LNCaP clone FGC (cell line): ENCODE results near the gene SLC13A1.
A peak's percentile ranks its signal among the peaks of the same experiment; 100 is the strongest.

Source experiments
- DNase-seq: peaks from one replicate; pipeline ENCODE4 v3.0.0-alpha.2; 2011; ENCODE audit warnings: low read depth
- H3K4me3 ChIP-seq: 2 replicates; pipeline ENCODE4 v1.5.1; 2011; ENCODE audit warnings: mild to moderate bottlenecking, low read depth, low read length, control low read depth
- TF ChIP-seq, protein P1 (sequence below): IDR thresholded peaks from 2 replicates; pipeline ENCODE4 v1.5.1; 2012; ENCODE audit warnings: mild to moderate bottlenecking; ENCODE audit not compliant: control insufficient read depth, insufficient read depth; ENCODE audit errors: extremely low read depth

Gene SLC13A1, protein sequence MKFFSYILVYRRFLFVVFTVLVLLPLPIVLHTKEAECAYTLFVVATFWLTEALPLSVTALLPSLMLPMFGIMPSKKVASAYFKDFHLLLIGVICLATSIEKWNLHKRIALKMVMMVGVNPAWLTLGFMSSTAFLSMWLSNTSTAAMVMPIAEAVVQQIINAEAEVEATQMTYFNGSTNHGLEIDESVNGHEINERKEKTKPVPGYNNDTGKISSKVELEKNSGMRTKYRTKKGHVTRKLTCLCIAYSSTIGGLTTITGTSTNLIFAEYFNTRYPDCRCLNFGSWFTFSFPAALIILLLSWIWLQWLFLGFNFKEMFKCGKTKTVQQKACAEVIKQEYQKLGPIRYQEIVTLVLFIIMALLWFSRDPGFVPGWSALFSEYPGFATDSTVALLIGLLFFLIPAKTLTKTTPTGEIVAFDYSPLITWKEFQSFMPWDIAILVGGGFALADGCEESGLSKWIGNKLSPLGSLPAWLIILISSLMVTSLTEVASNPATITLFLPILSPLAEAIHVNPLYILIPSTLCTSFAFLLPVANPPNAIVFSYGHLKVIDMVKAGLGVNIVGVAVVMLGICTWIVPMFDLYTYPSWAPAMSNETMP

DNA sequence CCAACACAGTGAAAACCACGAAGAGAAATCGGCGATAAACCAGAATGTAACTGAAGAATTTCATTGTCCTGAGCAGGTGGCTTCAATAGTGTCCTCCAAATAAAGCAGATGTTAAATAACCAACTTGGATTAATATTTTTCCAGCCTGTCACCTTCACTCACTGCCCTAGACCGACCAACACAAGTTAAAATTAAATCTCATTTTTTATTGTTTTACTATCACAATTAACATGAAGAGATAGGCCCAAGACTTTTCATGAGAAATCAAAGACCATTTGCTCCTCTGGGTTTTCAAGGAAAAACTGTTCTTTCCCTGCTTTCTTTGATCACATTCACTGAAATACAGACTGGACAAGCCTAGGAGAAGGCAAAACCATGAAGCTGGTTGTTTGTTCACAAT is at the start of gene SLC13A1:
Gene SLC13A1 (minus strand): TSS at position 87 of the 400 bp plus-strand sequence. CDS start 23 bp downstream, at position 64.
- TF ChIP-seq, protein P1, sequence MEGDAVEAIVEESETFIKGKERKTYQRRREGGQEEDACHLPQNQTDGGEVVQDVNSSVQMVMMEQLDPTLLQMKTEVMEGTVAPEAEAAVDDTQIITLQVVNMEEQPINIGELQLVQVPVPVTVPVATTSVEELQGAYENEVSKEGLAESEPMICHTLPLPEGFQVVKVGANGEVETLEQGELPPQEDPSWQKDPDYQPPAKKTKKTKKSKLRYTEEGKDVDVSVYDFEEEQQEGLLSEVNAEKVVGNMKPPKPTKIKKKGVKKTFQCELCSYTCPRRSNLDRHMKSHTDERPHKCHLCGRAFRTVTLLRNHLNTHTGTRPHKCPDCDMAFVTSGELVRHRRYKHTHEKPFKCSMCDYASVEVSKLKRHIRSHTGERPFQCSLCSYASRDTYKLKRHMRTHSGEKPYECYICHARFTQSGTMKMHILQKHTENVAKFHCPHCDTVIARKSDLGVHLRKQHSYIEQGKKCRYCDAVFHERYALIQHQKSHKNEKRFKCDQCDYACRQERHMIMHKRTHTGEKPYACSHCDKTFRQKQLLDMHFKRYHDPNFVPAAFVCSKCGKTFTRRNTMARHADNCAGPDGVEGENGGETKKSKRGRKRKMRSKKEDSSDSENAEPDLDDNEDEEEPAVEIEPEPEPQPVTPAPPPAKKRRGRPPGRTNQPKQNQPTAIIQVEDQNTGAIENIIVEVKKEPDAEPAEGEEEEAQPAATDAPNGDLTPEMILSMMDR = no peak
- no peak within 1 kb of the TSS for H3K4me3 ChIP-seq
- DNase-seq = no peak

DNA sequence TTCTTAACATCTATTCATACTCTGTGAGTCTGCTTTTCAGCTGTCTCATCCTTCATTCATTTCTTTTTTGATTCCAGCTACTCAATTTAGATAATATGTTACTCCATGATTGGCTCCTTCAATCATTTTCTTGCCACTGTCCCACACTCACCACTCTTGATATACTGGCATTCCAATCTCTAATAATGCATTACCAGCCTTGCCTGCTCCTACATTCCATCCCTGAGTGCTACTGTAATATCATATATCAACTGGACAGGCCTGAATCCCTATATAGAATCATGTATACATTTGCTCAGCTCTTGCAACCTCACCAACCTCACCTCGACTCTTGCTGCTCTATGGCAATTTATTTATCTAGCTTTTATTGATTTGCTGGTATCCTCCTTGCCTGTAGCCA is 45.0 kb upstream of the SLC13A1 start:
- no peak for DNase-seq
- no peak overlapping the region for H3K4me3 ChIP-seq
- TF ChIP-seq, protein P1 = no peak

DNA sequence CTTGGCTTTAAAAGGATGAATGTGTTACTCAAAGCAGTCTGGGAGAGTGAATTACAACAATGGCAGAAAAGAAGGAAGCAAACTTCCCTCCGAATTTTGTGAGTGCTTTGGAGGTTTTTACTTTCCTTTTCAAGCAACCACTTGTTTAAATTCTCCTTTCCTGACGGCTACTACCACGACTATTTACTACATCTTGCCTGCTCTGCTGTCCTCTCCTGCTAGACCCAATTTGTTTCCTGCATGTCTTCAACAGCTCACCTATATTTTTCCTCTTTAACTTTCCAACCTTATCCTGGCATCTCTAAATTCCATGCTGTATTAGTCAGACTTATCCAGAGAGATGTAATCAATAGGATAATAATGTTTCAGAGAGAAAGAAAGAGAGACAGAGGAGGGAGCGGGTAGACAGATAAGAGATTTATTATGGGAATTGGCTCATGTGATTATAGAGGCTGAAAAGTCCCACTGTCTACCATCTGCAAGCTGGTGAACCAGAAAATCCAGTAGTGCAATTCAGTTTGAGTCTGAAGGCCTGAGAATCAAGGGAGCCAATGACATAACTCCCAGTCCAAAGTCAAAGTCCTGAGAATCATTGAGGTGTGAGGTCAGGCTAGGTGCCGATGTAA is 42.8 kb upstream of the SLC13A1 start:
- TF ChIP-seq, protein P1 = no peak
- peak; percentile 57 for DNase-seq
- no peak overlapping the region for H3K4me3 ChIP-seq

DNA sequence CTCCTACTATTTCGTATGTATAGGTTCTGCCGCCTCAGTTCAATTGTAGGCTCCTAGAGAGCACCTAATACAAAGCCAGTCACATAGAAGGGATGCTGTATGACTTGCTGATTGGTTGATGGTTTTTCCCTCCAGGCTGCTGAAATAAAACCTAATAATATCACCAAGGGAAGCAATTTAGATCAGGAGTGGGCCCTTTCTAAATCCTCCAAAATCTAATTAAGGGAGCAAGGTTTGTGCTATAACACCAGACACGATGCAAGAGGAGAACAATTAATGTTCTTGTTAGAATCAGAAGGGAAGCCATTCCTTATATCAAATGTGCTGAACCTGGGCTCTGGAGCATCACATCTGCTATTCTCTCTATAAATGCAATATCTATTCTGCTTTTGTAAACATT is 42.0 kb upstream of the SLC13A1 start:
- DNase-seq = no peak
- TF ChIP-seq, protein P1 = no peak
- no peak overlapping the region for H3K4me3 ChIP-seq

DNA sequence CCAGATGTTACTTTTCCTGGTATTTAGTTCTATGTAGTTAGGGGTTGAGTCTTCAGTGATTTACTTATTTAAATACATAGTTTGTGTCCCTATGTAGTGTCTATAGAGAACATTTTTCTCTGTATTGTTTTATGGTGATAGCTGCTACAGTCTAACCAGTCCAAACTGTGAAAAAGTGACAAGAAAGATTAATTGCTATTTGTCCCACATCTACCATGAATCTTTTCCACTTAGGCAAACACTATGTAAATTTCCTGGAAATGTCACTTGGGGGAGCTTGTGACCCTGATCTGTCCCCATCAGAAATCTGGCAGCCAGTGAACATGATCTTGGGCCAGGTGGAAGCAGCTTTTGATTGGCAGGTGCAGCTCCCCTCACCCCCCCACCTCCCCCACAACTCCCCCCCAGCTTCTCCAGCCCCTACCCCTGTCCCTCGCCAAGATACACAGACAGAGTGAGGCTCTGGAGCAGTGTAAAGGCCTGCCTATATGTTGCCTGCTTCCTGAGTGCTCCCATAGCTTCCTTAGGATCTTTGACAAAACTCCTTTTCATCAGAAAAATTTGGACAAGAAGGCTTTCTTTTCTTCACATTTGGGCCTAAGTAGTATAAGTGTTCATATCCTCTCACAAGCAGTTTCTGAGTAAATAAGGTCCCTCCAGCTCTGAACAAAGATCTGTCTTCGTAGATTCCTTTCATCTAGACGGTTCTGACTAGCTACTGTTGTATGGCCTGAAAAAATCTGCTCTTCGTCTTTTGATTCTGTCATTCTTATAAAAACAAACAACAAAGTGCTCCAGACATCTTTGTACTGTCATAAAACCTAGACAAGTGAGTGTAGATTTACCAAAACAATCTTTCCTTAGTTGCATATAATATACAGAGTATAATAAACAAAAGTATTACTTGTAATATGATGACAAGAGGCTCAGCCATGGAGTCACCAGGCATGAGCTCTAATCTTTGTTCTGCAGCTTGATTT is 31.5 kb upstream of the SLC13A1 start:
- no peak for DNase-seq
- H3K4me3 ChIP-seq = no peak overlapping the region
- TF ChIP-seq, protein P1 = no peak

DNA sequence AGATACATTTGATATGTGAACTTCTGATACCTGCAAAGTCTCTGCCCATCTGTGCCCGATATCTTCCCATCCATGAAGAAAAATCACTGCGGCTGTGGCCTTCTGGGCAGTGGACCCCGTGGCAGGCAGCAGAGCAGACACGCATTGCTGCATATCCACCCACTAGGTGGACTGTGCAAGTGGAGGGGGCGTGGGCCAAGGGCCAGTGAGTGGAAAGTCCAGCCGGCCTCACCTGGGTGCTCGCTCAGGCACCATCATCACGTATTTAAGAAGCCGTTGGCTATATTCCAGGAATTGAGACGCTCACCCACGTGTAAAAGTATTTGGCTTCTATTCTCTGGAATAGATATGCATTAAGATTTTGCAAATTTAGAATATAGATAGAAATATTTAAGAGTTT is 30.8 kb upstream of the SLC13A1 start:
- TF ChIP-seq, protein P1 = no peak
- DNase-seq = no peak
- H3K4me3 ChIP-seq = no peak overlapping the region
